ENCODE results near the gene VAV3. TPM values are rescaled to one million over a fixed set of nuclear protein-coding genes. Genes with fewer than 3 reads are reported as not detected.
"Not testable (repeated sequence)": the region's sequence is repeated elsewhere in the genome, so short reads cannot be mapped to it uniquely, and the experiment has no call there.

VAV3 gene
- total RNA-seq, 4 donors from 2014 or later, result 117 to 239 (median 135) TPM

GRCh38 chr1:107704911-107705310, 260.1 kb downstream of the VAV3 start:
- TF ChIP-seq, protein P1, sequence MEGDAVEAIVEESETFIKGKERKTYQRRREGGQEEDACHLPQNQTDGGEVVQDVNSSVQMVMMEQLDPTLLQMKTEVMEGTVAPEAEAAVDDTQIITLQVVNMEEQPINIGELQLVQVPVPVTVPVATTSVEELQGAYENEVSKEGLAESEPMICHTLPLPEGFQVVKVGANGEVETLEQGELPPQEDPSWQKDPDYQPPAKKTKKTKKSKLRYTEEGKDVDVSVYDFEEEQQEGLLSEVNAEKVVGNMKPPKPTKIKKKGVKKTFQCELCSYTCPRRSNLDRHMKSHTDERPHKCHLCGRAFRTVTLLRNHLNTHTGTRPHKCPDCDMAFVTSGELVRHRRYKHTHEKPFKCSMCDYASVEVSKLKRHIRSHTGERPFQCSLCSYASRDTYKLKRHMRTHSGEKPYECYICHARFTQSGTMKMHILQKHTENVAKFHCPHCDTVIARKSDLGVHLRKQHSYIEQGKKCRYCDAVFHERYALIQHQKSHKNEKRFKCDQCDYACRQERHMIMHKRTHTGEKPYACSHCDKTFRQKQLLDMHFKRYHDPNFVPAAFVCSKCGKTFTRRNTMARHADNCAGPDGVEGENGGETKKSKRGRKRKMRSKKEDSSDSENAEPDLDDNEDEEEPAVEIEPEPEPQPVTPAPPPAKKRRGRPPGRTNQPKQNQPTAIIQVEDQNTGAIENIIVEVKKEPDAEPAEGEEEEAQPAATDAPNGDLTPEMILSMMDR (IDR thresholded peaks at IDR 0.05), result no peak
- TF ChIP-seq POLR2A (IDR thresholded peaks at IDR 0.05) (no peak), POLR2AphosphoS5 (IDR thresholded peaks at IDR 0.05) (no peak), EP300 (IDR thresholded peaks at IDR 0.05) (no peak)
- DNase-seq (ENCODE audit: low spot score in 2 of 2), result no peak
- Histone ChIP-seq H3K4me1 (no peaks in the 10 kb centered on the region), H3K9me3 (no peaks in the 10 kb centered on the region), H3K36me3 (no peaks in the 10 kb centered on the region), H3K4me3 (no peak overlapping the region), H3K27me3 (no peaks in the 10 kb centered on the region), H3K27ac (no peak overlapping the region)
- WGBS, result 71% methylated on average over 2 of the region's 2 CpGs

DNA sequence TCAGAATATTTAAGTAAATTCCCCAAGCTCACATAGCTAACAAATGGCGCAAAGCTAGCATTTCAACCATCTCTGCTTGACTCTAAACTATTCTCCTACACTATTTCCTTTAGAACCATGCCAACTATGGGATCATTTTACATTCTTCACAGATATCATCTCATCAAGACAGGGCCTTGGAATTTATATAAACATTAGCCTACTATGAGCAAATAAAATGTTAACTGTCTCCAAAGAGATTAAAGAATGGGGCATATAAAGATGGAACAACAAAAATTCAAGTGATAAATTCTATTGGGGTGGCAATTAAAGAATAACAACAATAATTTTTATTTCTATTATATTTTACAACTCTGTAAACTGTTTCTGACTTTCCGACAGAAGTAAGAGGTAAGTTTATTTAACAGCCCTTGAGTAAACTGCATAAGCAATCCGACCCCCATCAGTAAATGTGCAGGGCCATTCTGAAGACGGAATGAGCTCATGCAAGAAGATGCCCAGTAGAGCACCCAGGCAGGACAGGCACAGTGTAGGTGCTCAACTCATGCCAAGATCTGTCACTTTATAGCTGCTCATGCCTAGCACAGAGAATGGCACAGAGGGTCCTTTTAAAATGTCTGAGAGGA, 261.9 kb downstream of the VAV3 start:
- Histone ChIP-seq H3K27ac (no peak overlapping the region), H3K36me3 (no peaks in the 10 kb centered on the region), H3K4me1 (no peaks in the 10 kb centered on the region), H3K4me3 (no peak overlapping the region), H3K9me3 (no peaks in the 10 kb centered on the region), H3K27me3 (no peaks in the 10 kb centered on the region)
- no peak for DNase-seq (ENCODE audit: low spot score in 2 of 2)
- 81% methylated on average over 4 of the region's 4 CpGs for whole genome bisulfite sequencing
- TF ChIP-seq POLR2A (IDR thresholded peaks at IDR 0.05), result no peak
- no peak for TF ChIP-seq POLR2AphosphoS5 (IDR thresholded peaks at IDR 0.05)
- TF ChIP-seq, protein P1 (IDR thresholded peaks at IDR 0.05), result no peak
- TF ChIP-seq EP300 (IDR thresholded peaks at IDR 0.05), result no peak

- H3K27me3 ChIP-seq; H3K27ac ChIP-seq; H3K4me1 ChIP-seq; H3K4me3 ChIP-seq; DNase-seq (ENCODE audit: low spot score in 2 of 2); H3K36me3 ChIP-seq; H3K9me3 ChIP-seq: not testable (repeated sequence)
- 62% methylated on average over 3 of the region's 3 CpGs for WGBS
Measured at GRCh38 chr1:107700651-107701050, 264.3 kb downstream of the VAV3 start.

DNA sequence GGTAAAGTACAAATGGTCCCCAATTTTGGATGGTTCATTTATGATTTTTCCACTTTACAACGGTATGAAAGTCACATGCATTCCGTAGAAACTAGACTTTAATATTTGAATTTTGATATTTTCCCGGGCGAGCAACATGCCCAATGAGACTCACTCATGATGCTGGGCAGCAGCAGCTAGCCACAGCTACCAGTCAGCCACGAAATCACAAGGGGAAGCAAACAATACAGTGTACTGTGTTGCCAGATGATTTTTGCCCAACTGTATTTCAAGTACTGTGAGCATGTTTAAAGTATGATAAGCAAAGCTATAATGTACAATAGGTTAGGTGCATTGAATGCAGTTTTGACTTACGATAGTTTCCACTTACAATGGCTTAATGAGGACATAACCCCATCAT, 266.8 kb downstream of the VAV3 start:
- 92% methylated on average over 6 of the region's 6 CpGs for WGBS
- Histone ChIP-seq H3K9me3 (no peaks in the 10 kb centered on the region), H3K27me3 (no peaks in the 10 kb centered on the region), H3K4me3 (no peak overlapping the region), H3K4me1 (no peaks in the 10 kb centered on the region), H3K36me3 (no peaks in the 10 kb centered on the region), H3K27ac (no peak overlapping the region)
- TF ChIP-seq, protein P1 (IDR thresholded peaks at IDR 0.05), result no peak
- no peak for TF ChIP-seq POLR2AphosphoS5 (IDR thresholded peaks at IDR 0.05)
- TF ChIP-seq POLR2A (IDR thresholded peaks at IDR 0.05), result no peak
- no peak for TF ChIP-seq EP300 (IDR thresholded peaks at IDR 0.05)
- DNase-seq (ENCODE audit: low spot score in 2 of 2), result no peak

GRCh38 chr1:107695341-107695740, 269.6 kb downstream of the VAV3 start:
- Histone ChIP-seq H3K4me1 (peaks cover 22% of the 10 kb centered on the region), H3K36me3 (no peaks in the 10 kb centered on the region), H3K27ac (no peak overlapping the region), H3K9me3 (no peaks in the 10 kb centered on the region), H3K4me3 (no peak overlapping the region), H3K27me3 (no peaks in the 10 kb centered on the region)
- no peak for TF ChIP-seq POLR2AphosphoS5 (IDR thresholded peaks at IDR 0.05)
- TF ChIP-seq EP300 (IDR thresholded peaks at IDR 0.05), result no peak
- no peak for TF ChIP-seq POLR2A (IDR thresholded peaks at IDR 0.05)
- TF ChIP-seq, protein P1 (IDR thresholded peaks at IDR 0.05), result no peak
- 93% methylated on average over 3 of the region's 3 CpGs for WGBS
- DNase-seq (ENCODE audit: low spot score in 2 of 2), result no peak
